RWPE1 (cell line): ENCODE data around the gene RSPO1.

ENCODE experiments used
- CTCF ChIA-PET: fragments of 350-600 bp; sonication (Branson Sonifier 250); formaldehyde crosslinking; extraction: SDS; loops from one replicate; lab custom pipeline; 2021; lab: Yijun Ruan, JAX
- POLR2A ChIA-PET: fragments of 400-600 bp; formaldehyde crosslinking; extraction: SDS; loops from one replicate; lab custom pipeline; 2020; ENCODE audit warnings: antibody characterized with exemption; ENCODE audit not compliant: low non-redundant PET; lab: Yijun Ruan, JAX
- DNase-seq: peaks from one replicate; pipeline ENCODE4 v3.0.0; 2012; ENCODE audit warnings: low spot score
- H3K27ac ChIP-seq: fragments of 450-650 bp; 2 replicates; pipeline ENCODE4 v1.5.1; 2017
- TF ChIP-seq, protein P1 (sequence below): fragments of 450-650 bp; conservative IDR thresholded peaks from 2 replicates; pipeline ENCODE4 v1.5.1; 2017; ENCODE audit warnings: low read depth, mild to moderate bottlenecking

RSPO1 gene

GRCh38 chr1:37651803-37652202 is 17.1 kb upstream of the RSPO1 start:
- CTCF ChIA-PET, result no interaction called here

GRCh38 chr1:37650721-37651120 is 16.0 kb upstream of the RSPO1 start:
- ChIA-PET POLR2A (no interaction called here), CTCF (no interaction called here)
- no peak overlapping the region for H3K27ac ChIP-seq
- no peak for DNase-seq
- TF ChIP-seq, protein P1, sequence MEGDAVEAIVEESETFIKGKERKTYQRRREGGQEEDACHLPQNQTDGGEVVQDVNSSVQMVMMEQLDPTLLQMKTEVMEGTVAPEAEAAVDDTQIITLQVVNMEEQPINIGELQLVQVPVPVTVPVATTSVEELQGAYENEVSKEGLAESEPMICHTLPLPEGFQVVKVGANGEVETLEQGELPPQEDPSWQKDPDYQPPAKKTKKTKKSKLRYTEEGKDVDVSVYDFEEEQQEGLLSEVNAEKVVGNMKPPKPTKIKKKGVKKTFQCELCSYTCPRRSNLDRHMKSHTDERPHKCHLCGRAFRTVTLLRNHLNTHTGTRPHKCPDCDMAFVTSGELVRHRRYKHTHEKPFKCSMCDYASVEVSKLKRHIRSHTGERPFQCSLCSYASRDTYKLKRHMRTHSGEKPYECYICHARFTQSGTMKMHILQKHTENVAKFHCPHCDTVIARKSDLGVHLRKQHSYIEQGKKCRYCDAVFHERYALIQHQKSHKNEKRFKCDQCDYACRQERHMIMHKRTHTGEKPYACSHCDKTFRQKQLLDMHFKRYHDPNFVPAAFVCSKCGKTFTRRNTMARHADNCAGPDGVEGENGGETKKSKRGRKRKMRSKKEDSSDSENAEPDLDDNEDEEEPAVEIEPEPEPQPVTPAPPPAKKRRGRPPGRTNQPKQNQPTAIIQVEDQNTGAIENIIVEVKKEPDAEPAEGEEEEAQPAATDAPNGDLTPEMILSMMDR, result no peak

More at GRCh38 chr1:37651803-37652202, 17.1 kb upstream of the RSPO1 start:
- no peak overlapping the region for H3K27ac ChIP-seq
- TF ChIP-seq, protein P1, result no peak
- DNase-seq, result no peak
- POLR2A ChIA-PET, result no interaction called here

GRCh38 chr1:37650173-37650572 is 15.5 kb upstream of the RSPO1 start:
- no peak overlapping the region for H3K27ac ChIP-seq
- ChIA-PET CTCF (no interaction called here), POLR2A (no interaction called here)
- TF ChIP-seq, protein P1, result no peak
- no peak for DNase-seq

DNA sequence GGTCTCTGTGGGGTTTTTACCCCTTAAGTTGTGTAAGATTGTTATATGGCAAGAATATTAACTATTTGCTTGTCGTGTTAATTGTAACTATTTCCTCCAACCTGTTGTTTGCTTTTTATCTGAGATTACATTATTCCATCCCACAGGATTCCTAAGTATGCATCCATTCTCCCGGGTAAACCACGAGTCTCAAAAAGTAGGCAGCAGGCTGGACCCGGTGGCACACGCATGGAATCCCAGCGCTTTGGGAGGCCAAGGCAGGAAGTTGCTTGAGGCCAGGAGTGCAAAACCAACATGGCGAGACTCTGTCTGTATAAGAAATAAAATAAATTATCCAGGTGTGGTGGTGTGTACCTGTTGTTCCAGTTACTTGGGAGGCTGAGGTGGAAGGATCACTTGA is 12.6 kb upstream of the RSPO1 start:
- no peak for DNase-seq
- H3K27ac ChIP-seq, result no peak overlapping the region
- ChIA-PET CTCF (no interaction called here), POLR2A (no interaction called here)
- TF ChIP-seq, protein P1, result no peak

DNA sequence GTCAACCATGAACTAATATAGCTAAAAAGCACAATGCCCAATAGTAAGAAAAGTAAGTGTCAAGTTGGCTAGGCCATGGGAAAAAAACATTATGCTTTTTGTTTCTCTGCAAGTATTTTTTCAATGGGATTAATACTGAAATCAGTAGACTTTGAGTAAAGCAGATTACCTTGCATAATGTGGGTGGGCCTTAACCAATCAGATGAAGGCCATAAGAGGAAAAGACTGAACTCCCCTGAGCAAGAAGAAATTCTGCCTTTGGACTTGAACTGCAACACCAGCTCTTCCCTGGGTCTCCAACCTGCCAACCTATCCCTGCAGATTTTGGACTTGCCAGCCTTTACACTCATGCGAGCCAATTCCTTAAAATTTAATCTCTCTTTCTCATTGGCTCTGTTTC is 6.4 kb upstream of the RSPO1 start:
- ChIA-PET CTCF (interaction anchor here (0.6 kb wide), 1 partner anchor 63 kb away, joined by 4 read pairs; no protein-coding TSS in a partner anchor), POLR2A (no interaction called here)
- DNase-seq, result no peak

GRCh38 chr1:37636435-37636834 is 1.7 kb upstream of the RSPO1 start:
- ChIA-PET CTCF (interaction anchor here (0.6 kb wide), 1 partner anchor 32 kb away, joined by 3 read pairs; no protein-coding TSS in a partner anchor), POLR2A (no interaction called here)
- no peak for DNase-seq
- TF ChIP-seq, protein P1, result no peak
- H3K27ac ChIP-seq, result no peak overlapping the region

More for the DNA sequence above, 6.4 kb upstream of the RSPO1 start:
- TF ChIP-seq, protein P1, result no peak
- no peak overlapping the region for H3K27ac ChIP-seq
